Right lobe of liver (tissue), 6 donors: ENCODE measurements around the gene ZIC1. TPM values are rescaled to one million over a fixed set of nuclear protein-coding genes. Genes with fewer than 3 reads are reported as not detected.

ENCODE experiments used
- ATAC-seq, 4 donors: fragments of 200-7000 bp; cut with Tn5 transposase; one replicate each; pipeline ENCODE4 v1.9.1; 2020; ENCODE audit warnings: mild to moderate bottlenecking in 4 of 4, moderate library complexity in 4 of 4
- DNase-seq, 3 donors: peaks; one replicate each; pipeline ENCODE4 v3.0.0-alpha.2; 2020
- H3K27ac ChIP-seq, 3 donors: fragments of 200-600 bp; one replicate each; pipeline ENCODE4 v1.8.0; 2022
- H3K27me3 ChIP-seq, 2 donors: fragments of 200-600 bp; one replicate each; pipeline ENCODE4 v1.8.0; 2022
- H3K36me3 ChIP-seq, 4 donors: fragments of 200-600 bp; sonication (generic) in 1 of 4; one replicate each; pipeline versions ENCODE4 v1.5.1 to v1.8.0; 2017 to 2022; ENCODE audit warnings: control low read depth in 1 of 4
- H3K4me1 ChIP-seq, 4 donors: fragments of 200-600 bp; sonication (generic) in 1 of 4; one replicate each; pipeline versions ENCODE4 v1.5.1 to v1.8.0; 2017 to 2022; ENCODE audit warnings: control low read depth in 1 of 4
- H3K4me3 ChIP-seq, 3 donors: fragments of 200-600 bp; one replicate each; pipeline ENCODE4 v1.8.0; 2022
- H3K9me3 ChIP-seq, 4 donors: fragments of 200-600 bp; sonication (generic) in 1 of 4; one replicate each; pipeline versions ENCODE4 v1.5.1 to v1.8.0; 2017 to 2022; ENCODE audit warnings: control low read depth in 1 of 4
- CTCF ChIP-seq, 4 donors: fragments of 200-600 bp in 3 of 4; fragments of 450-650 bp in 1 of 4; IDR thresholded peaks; one replicate each; pipeline versions ENCODE4 v1.5.1 to v1.8.0; 2016 to 2022; ENCODE audit warnings: antibody characterized with exemption in 4 of 4, mild to moderate bottlenecking in 2 of 4
- POLR2A ChIP-seq: fragments of 450-650 bp; IDR thresholded peaks from one replicate; pipeline ENCODE4 v1.6.1; 2017; ENCODE audit warnings: antibody characterized with exemption, mild to moderate bottlenecking
- WGBS: methylation state at CpG from one replicate; pipeline ENCODE4 v1.1.6; 2018; ENCODE audit warnings: low coverage, low lambda C conversion rate; ENCODE audit not compliant: insufficient coverage; ENCODE audit errors: missing lambda C conversion rate; 5-methylcytosine and 5-hydroxymethylcytosine counted together
- intact Hi-C, 2 donors: fragments of 100-400 bp; cut with DNase I; formaldehyde crosslinking; loops; one replicate each; pipeline versions ENCODE4 v1.11.2 to v1.14.1; 2022
- total RNA-seq, 6 experiments: library from RNA; depleted of rRNA in 2 of 6; stranded (reverse); fragments of >200 nt in 2 of 6; fragmentation: NEBNext Ultra II Directional in 3 of 6; extraction: Animal tissue kit (Norgen Biotek cat#: 25700) in 3 of 6; gene quantifications; one replicate each; pipeline versions ENCODE4 v1.1.0 to v1.2.4, GENCODE V29; 2016 to 2023
- donor health status: DM: no; HTN: yes; CAD: no.
- donor health status: DM: no; HTN: no; CAD: no.
- donor health status: DM: no; HTN: no; CAD: no.
- donor health status: DM: no; HTN: yes; CAD: no.
- donor health status: DM: no; HTN: yes; CAD: no.

Gene ZIC1
- total RNA-seq, 6 experiments from 2014 or later, result 1.1 to 14.6 (median 9.6) TPM

GRCh38 chr3:147368561-147369221 lies 40.5 kb upstream of the ZIC1 start:
- WGBS, result 3% methylated on average over 16 of the region's 16 CpGs

GRCh38 chr3:147369231-147369630 lies 39.9 kb upstream of the ZIC1 start:
- Histone ChIP-seq H3K36me3 (no peaks in the 10 kb centered on the region), H3K4me3 (no peak overlapping the region), H3K27me3 (peaks cover 13 to 74% of the 10 kb centered on the region in 2 donors), H3K9me3 (no peaks in the 10 kb centered on the region), H3K4me1 (no peaks in the 10 kb centered on the region), H3K27ac (no peak overlapping the region)
- DNase-seq (no peak), ATAC-seq (no peak)
- WGBS, result 3% methylated on average over 13 of the region's 13 CpGs
- TF ChIP-seq POLR2A (no peak), CTCF (IDR thresholded peaks at IDR 0.05) (no peak)
- intact Hi-C loops, result no loop called here

More at GRCh38 chr3:147368561-147369221, 40.5 kb upstream of the ZIC1 start:
- TF ChIP-seq POLR2A (no peak), CTCF (IDR thresholded peaks at IDR 0.05) (no peak)
- H3K9me3 ChIP-seq, result no peaks in the 10 kb centered on the region
- no peaks in the 10 kb centered on the region for H3K4me1 ChIP-seq
- H3K4me3 ChIP-seq, result no peak overlapping the region
- no peaks in the 10 kb centered on the region for H3K36me3 ChIP-seq
- ATAC-seq (peak; percentile 68 to 96 (median 82)), DNase-seq (no peak)
- H3K27ac ChIP-seq, result no peak overlapping the region
- intact Hi-C loops, result no loop called here
- peaks cover 13 to 74% of the 10 kb centered on the region in 2 donors for H3K27me3 ChIP-seq

- Histone ChIP-seq H3K36me3 (no peaks in the 10 kb centered on the region), H3K27ac (no peak overlapping the region), H3K27me3 (peaks cover 13 to 71% of the 10 kb centered on the region in 2 donors), H3K4me1 (no peaks in the 10 kb centered on the region), H3K9me3 (no peaks in the 10 kb centered on the region), H3K4me3 (no peak overlapping the region)
- no peak for TF ChIP-seq POLR2A
- no peak for TF ChIP-seq CTCF (IDR thresholded peaks at IDR 0.05)
- intact Hi-C loops, result no loop called here
- DNase-seq (no peak), ATAC-seq (no peak)
- WGBS, result 2% methylated on average over 18 of the region's 18 CpGs
These were observed 39.5 kb upstream of the ZIC1 start for GRCh38 chr3:147369661-147370123.

- no peak overlapping the region for H3K27ac ChIP-seq
- intact Hi-C loops, result no loop called here
- H3K27me3 ChIP-seq, result peaks cover 13 to 70% of the 10 kb centered on the region in 2 donors
- H3K4me1 ChIP-seq, result no peaks in the 10 kb centered on the region
- H3K4me3 ChIP-seq, result no peak overlapping the region
- H3K36me3 ChIP-seq, result no peaks in the 10 kb centered on the region
- no peak for DNase-seq
- H3K9me3 ChIP-seq, result no peaks in the 10 kb centered on the region
- WGBS, result 5% methylated on average over 19 of the region's 19 CpGs
- no peak for ATAC-seq
- TF ChIP-seq POLR2A (no peak), CTCF (IDR thresholded peaks at IDR 0.05) (no peak)
These were observed 38.8 kb upstream of the ZIC1 start for GRCh38 chr3:147370349-147370748.
